Psoas muscle (tissue), 8 donors: ENCODE results near the gene CCDC86. TPM values are rescaled to one million over a fixed set of nuclear protein-coding genes. Genes with fewer than 3 reads are reported as not detected.

Experiments
- ATAC-seq, 4 donors: fragments of 200-7000 bp; cut with Tn5 transposase; one replicate each; pipeline ENCODE4 v1.9.1; 2020; ENCODE audit warnings: moderate library complexity in 3 of 4, mild to moderate bottlenecking in 2 of 4
- DNase-seq, 2 donors: peaks; one replicate each; pipeline ENCODE4 v3.0.0-alpha.2; 2020
- H3K27ac ChIP-seq: fragments of 200-600 bp; one replicate; pipeline ENCODE4 v1.8.0; 2022
- H3K27me3 ChIP-seq, 3 donors: fragments of 200-600 bp in 1 of 3; one replicate each; pipeline versions ENCODE4 v1.6.1 to v1.8.0; 2013 to 2022; ENCODE audit warnings: low read length in 2 of 3, mild to moderate bottlenecking in 2 of 3, moderate library complexity in 1 of 3; ENCODE audit not compliant: insufficient read depth in 3 of 3
- H3K36me3 ChIP-seq, 2 donors: fragments of 200-600 bp in 1 of 2; one replicate each; pipeline versions ENCODE4 v1.6.1 to v1.8.0; 2013 to 2022; ENCODE audit warnings: low read depth in 1 of 2, mild to moderate bottlenecking in 1 of 2, moderate library complexity in 1 of 2; ENCODE audit not compliant: insufficient read depth in 1 of 2
- H3K4me1 ChIP-seq: fragments of 200-600 bp; one replicate; pipeline ENCODE4 v1.8.0; 2022
- H3K4me3 ChIP-seq: fragments of 200-600 bp; one replicate; pipeline ENCODE4 v1.8.0; 2022; ENCODE audit warnings: mild to moderate bottlenecking
- H3K9me3 ChIP-seq: fragments of 200-600 bp; one replicate; pipeline ENCODE4 v1.8.0; 2022
- CTCF ChIP-seq: fragments of 200-600 bp; IDR thresholded peaks from one replicate; pipeline ENCODE4 v1.8.0; 2022; ENCODE audit warnings: antibody characterized with exemption
- WGBS, 3 donors: extraction: QIAGEN DNeasy Blood & Tissue Kit; methylation state at CpG; one replicate each; pipeline versions ENCODE4 v1.1.6 to v1.1.7; 2013; 5-methylcytosine and 5-hydroxymethylcytosine counted together
- intact Hi-C, 2 donors: fragments of 100-400 bp; cut with DNase I; formaldehyde crosslinking; loops; one replicate each; pipeline versions ENCODE4 v1.11.0 to v1.14.2; 2022
- polyA plus RNA-seq, 3 donors: library from polyadenylated mRNA; stranded (reverse); fragments of 200-250 nt; gene quantifications; one replicate each; pipeline ENCODE4 v1.2.3, GENCODE V29; 2013
- total RNA-seq, 4 donors: library from RNA; stranded (reverse); fragmentation: NEBNext Ultra II Directional in 2 of 4; extraction: Animal tissue kit (Norgen Biotek cat#: 25700) in 2 of 4; gene quantifications; one replicate each; pipeline versions ENCODE4 v1.2.1 to v1.2.4, GENCODE V29; 2021 to 2023
- donor health status: healthy with polysubstance abuse.
- donor health status: DM: no; HTN: no; CAD: no; lungs with moderate emphysema.
- donor health status: Bipolar disorder and iron deficiency.
- donor health status: healthy.
- donor health status: DM: yes; HTN: yes; CAD: no.
- donor health status: DM: no; HTN: no; CAD: no.
- donor health status: DM: no; HTN: no; CAD: no.
- donor health status: DM: yes; HTN: yes; CAD: no.

The CCDC86 gene
- total and polyA plus RNA-seq, 7 donors, result 24.8 to 55.4 (median 36.2) TPM

- 71 to 72% (median 72%) methylated on average over 13 of the region's 13 CpGs for WGBS, 3 donors
- H3K4me3 ChIP-seq, result no peak overlapping the region
Observed at GRCh38 chr11:60847281-60847680, 5.4 kb downstream of the CCDC86 start.

GRCh38 chr11:60847896-60848295 is 6.0 kb downstream of the CCDC86 start:
- Histone ChIP-seq H3K36me3 (peaks cover 3 to 60% of the 10 kb centered on the region in 2 donors), H3K4me1 (peaks cover 19% of the 10 kb centered on the region), H3K27ac (no peak overlapping the region), H3K4me3 (no peak overlapping the region), H3K9me3 (no peaks in the 10 kb centered on the region), H3K27me3 (no peaks in the 10 kb centered on the region)
- ATAC-seq (no peak), DNase-seq (peak in 1 of 2 donors; percentile 54)
- no peak for TF ChIP-seq CTCF
- WGBS, 3 donors, result 84 to 94% (median 90%) methylated on average over 12 of the region's 12 CpGs
- intact Hi-C loops, result loop anchor here in 1 of 2 donors (10.0 kb wide), 1 partner anchor 317 kb away; the partner anchor contains the start of gene VPS37C

More at GRCh38 chr11:60847281-60847680, 5.4 kb downstream of the CCDC86 start:
- Histone ChIP-seq H3K27me3 (no peaks in the 10 kb centered on the region), H3K27ac (no peak overlapping the region), H3K9me3 (no peaks in the 10 kb centered on the region), H3K4me1 (peaks cover 19% of the 10 kb centered on the region), H3K36me3 (peaks cover 3 to 54% of the 10 kb centered on the region in 2 donors)
- DNase-seq (peak in 1 of 2 donors; percentile 39), ATAC-seq (no peak)
- intact Hi-C loops, result loop anchor here in 1 of 2 donors (10.0 kb wide), 1 partner anchor 318 kb away; the partner anchor contains the start of gene VPS37C
- TF ChIP-seq CTCF, result no peak

DNA sequence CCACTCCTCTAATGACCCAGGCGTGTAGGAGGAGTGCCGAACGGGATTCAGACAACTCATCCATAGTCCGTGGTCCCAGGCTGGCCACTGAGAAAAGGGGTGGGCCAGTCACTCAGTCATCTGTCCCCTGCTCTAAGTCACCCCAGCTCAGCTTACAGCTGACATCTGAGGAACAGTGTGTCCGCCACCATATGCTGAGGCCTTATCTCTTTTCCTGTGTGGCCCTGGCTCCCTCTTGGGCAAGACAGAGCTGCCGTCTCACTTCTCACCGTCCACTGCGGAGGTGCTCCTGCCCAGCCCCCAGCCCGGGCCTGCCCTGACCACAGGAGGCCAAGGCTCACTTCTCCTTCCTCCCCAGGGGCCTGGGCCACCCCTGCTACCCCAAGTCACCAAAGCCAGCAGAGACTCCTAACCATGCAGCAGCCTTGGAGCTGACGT is 6.8 kb downstream of the CCDC86 start:
- intact Hi-C loops, result loop anchor here in 1 of 2 donors (10.0 kb wide), 1 partner anchor 316 kb away; the partner anchor contains the start of gene VPS37C
- ATAC-seq, result peak in 3 of 4 donors; percentile 18 to 43 (median 37)
- Histone ChIP-seq H3K9me3 (no peaks in the 10 kb centered on the region), H3K36me3 (peaks cover 3 to 67% of the 10 kb centered on the region in 2 donors), H3K27me3 (no peaks in the 10 kb centered on the region), H3K4me1 (peaks cover 13% of the 10 kb centered on the region), H3K4me3 (no peak overlapping the region), H3K27ac (no peak overlapping the region)
- no peak for TF ChIP-seq CTCF
- 74 to 87% (median 81%) methylated on average over 10 of the region's 10 CpGs for WGBS, 3 donors
- DNase-seq, result peak in 1 of 2 donors; percentile 45

DNA sequence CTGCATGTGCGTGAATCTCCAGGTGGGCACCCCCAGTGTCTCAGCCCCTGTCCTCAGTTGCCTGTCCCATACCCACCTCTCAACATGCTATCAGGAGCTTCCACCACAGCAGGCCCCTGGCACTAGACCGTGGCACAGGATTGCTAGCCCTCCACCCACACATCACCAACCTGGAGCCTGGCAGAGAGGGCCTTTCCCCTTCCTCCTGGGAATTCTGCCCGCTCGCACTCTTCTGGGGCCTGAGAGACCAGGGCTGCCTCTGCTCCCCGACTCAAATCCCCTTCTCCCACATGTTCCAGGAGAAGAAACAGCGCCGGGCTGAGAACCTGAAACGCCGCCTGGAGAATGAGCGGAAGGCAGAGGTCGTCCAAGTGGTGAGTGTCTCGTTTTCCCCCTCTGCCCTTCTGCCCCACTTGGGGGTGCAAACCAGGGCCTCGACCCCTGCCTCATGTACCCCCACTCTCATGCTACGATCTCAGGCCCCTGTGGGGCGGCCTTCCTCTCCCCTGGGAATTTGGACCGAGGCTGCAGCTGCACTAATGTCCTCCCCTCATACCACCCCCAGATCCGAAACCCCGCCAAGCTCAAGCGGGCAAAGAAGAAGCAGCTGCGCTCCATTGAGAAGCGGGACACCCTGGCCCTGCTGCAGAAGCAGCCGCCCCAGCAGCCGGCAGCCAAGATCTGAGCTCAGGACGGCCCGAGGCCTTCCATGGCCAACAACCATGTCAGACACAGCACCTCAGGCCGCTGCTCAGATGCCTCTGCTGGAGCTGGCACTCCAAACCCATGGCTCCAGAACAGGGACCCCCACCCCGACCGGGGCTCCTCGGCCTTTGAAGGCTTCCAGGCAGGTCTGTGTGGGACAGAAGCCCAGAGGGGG is 8.0 kb downstream of the CCDC86 start:
- ATAC-seq, result no peak
- no peak overlapping the region for H3K27ac ChIP-seq
- peaks cover 3 to 67% of the 10 kb centered on the region in 2 donors for H3K36me3 ChIP-seq
- H3K27me3 ChIP-seq, result no peaks in the 10 kb centered on the region
- TF ChIP-seq CTCF, result no peak
- peak in 1 of 2 donors; percentile 41 for DNase-seq
- H3K4me3 ChIP-seq, result no peak overlapping the region
- intact Hi-C loops, result loop anchor here in 1 of 2 donors (10.0 kb wide), 1 partner anchor 315 kb away; the partner anchor contains the start of gene VPS37C
- H3K9me3 ChIP-seq, result no peaks in the 10 kb centered on the region
- WGBS, 3 donors, result 82 to 92% (median 89%) methylated on average over 27 to 29 of the region's 29 CpGs
- peaks cover 1% of the 10 kb centered on the region for H3K4me1 ChIP-seq
